Measurements from ENCODE around the gene RCCD1. TPM values are rescaled to one million over a fixed set of nuclear protein-coding genes. Genes with fewer than 3 reads are reported as not detected.

The RCCD1 gene, protein sequence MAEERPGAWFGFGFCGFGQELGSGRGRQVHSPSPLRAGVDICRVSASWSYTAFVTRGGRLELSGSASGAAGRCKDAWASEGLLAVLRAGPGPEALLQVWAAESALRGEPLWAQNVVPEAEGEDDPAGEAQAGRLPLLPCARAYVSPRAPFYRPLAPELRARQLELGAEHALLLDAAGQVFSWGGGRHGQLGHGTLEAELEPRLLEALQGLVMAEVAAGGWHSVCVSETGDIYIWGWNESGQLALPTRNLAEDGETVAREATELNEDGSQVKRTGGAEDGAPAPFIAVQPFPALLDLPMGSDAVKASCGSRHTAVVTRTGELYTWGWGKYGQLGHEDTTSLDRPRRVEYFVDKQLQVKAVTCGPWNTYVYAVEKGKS
- 5.9 and 16.0 TPM in 2 replicates for total RNA-seq

GRCh38 chr15:90954712-90955623 lies at the start of gene RCCD1:
Gene RCCD1, plus strand, starts transcription at chr15:90954884. Its CDS starts 1,851 bp downstream, at chr15:90956735.

DNA sequence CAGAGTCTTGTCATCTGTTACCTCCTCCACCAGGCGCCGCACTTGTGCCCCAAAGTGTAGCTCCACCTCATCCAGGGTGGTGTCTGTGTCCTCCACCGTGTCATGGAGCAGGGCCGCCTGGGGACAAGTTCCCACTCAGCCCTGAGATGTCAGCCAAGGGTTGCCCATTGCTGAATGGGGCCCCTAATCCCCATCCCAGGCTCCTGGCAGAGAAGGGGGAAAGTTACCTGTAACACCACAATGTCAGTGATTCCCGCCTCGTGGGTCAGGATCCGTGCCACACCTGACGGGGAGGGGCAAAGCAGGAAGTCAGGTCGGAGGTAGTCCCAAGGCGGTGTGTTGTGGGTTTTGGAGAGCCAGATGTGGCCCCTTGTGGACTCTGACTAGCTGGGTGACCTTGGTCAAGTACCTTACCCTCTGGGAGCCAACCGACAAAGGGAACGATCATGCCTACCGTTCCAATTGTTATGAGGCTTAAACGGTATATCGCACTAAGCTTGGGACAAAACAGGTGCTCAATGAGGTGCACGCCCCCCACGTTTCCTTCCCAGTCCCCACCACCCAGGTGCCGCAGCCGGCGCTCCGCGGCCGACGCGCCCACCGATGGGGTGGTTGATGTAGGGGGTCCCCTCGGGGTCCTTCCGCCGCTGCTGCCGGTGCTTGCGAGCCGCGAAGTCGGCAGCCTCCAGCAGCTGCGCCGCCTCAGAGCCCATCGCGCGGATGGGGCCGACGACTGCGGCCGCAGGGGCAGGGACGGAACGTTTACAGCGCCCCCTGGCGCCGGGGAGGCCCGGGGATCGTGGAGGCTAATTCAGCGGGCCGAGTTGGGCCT lies 22.6 kb upstream of the RCCD1 start, which contains the start of gene HDDC3:
Gene HDDC3, minus strand, starts transcription at position 722 of the 832 bp plus-strand sequence. Its CDS starts 9 bp downstream, at position 713.

DNA sequence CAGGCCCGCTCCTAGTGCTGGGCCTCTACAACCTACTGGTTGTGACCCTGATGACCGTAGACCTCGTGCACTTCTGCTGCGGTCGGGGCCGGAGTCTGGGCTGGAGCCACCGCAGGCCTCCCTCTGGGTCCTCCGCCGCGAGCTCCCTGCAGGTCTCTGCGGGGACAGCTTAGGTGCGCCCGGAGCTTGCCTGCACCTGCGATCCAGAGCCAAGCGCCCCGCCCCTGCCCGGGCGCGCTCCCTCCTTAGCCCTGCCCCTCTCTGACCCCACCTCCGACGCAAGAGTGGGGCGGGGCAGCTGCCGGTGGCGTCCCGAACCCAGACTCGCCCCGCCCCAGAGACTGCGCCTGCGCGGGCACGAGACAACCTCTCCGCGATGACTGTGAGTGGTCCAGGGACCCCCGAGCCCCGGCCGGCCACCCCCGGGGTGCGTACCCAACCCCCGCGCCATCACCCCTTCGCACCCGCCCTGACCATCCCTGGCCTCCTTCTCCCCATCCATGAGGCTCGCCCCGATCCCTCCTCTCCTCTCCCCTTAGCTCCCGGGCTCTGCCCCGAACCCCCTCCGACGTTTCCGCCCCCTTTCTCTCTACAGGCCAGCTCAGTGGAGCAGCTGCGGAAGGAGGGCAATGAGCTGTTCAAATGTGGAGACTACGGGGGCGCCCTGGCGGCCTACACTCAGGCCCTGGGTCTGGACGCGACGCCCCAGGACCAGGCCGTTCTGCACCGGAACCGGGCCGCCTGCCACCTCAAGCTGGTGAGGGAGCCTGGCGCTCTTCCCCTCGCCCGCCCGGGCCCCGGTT lies 19.5 kb upstream of the RCCD1 start, which contains the start of gene UNC45A:
Gene UNC45A, plus strand, starts transcription at position 337 of the 803 bp plus-strand sequence. Its CDS starts 40 bp downstream, at position 377.

GRCh38 chr15:90994417-90995311 lies 40.0 kb downstream of the RCCD1 start, which contains the start of gene PRC1:
Gene PRC1, minus strand, starts transcription at chr15:90994535. Its CDS starts 118 bp downstream, at chr15:90994417.

Small RNA genes within 50 kb of the gene (small RNA-seq; reads per million reads assigned to genes)
- not detected for gene RF00019 (ENCODE audit: low replicate concordance)

Other genes with a start within 250 kb of the RCCD1 start
- gene BLM, start 237.5 kb upstream of the RCCD1 start, total RNA-seq, result 0.44 and 17.0 TPM in 2 replicates
- 72.0 and 142 TPM in 2 replicates for gene FURIN, start 86.3 kb upstream of the RCCD1 start, total RNA-seq
- 8.3 and 8.8 TPM in 2 replicates for gene FES, start 70.4 kb upstream of the RCCD1 start, total RNA-seq
- gene MAN2A2, start 51.6 kb upstream of the RCCD1 start, total RNA-seq, result 13.8 and 20.8 TPM in 2 replicates
- 9.7 and 11.8 TPM in 2 replicates for gene HDDC3, start 22.3 kb upstream of the RCCD1 start, total RNA-seq
- gene UNC45A, start 19.6 kb upstream of the RCCD1 start, total RNA-seq, result 64.3 and 74.7 TPM in 2 replicates
- gene PRC1, start 39.7 kb downstream of the RCCD1 start, total RNA-seq, result 7.0 and 242 TPM in 2 replicates
- 9.8 and 10.2 TPM in 2 replicates for gene VPS33B, start 67.7 kb downstream of the RCCD1 start, total RNA-seq
- gene SV2B, start 145.4 kb downstream of the RCCD1 start, total RNA-seq, result under 0.01 TPM in 1 of 2 replicates, not detected in the other